Left cardiac atrium (tissue), 4 donors: ENCODE data around the gene HSPG2. TPM values are rescaled to one million over a fixed set of nuclear protein-coding genes. Genes with fewer than 3 reads are reported as not detected.
"Not testable (repeated sequence)": the region's sequence is repeated elsewhere in the genome, so short reads cannot be mapped to it uniquely, and the experiment has no call there.

ENCODE experiments used
- ATAC-seq, 2 donors: fragments of 200-7000 bp; cut with Tn5 transposase; one replicate each; pipeline ENCODE4 v1.9.1; 2020; ENCODE audit warnings: mild to moderate bottlenecking in 2 of 2, moderate library complexity in 2 of 2
- DNase-seq: peaks from one replicate; pipeline ENCODE4 v3.0.0-alpha.2; 2020
- intact Hi-C, 2 donors: fragments of 100-400 bp; cut with DNase I; formaldehyde crosslinking; loops; one replicate each; pipeline versions ENCODE4 v1.14.1 to v1.15.1; 2022 to 2023
- total RNA-seq, 2 donors: library from RNA; stranded (reverse); fragmentation: NEBNext Ultra II Directional; extraction: Animal tissue kit (Norgen Biotek cat#: 25700); gene quantifications; one replicate each; pipeline ENCODE4 v1.2.1, GENCODE V29; 2021
- donor health status: DM: no; HTN: yes; CAD: no.
- donor health status: DM: no; HTN: yes; CAD: no; lungs with severe emphysema.
- donor health status: DM: yes; HTN: yes; CAD: no.
- donor health status: Dilated cardiomyopathy.

HSPG2 gene
- total RNA-seq, 2 donors from 2014 or later, result 307 to 608 TPM

DNA sequence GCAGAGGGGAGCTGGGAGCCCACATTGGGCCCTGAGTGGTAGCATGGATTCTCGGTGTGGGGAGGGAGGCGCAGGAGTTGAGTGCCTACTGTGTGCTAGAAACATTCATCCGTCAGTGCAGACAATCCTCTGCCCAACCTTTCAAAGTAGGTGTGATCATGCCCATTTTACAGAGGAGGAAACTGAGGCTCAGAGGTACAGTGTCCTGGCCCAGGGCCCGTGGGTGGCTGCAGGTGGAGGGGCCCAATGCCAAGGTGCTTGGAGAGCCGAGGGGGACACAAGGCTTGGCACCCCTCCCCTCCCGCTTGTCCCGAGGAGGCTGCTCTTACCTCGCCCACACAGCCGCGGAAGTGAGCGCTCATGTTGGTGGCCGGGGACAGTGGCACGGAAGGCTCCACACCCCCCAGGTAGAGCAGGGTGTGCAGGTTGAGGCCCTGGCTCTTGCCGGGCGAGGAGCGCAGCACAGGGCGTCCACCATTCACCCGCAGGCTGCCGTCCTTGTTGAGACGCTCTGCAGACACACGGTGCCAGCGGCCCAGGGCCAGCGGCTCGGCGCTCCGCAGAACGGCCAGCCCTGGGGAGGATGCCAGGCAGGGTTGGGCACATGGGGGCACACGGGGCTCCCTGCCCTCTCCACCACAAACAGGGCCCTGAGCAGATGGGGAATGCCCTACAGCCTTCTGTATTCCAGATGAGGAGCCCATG lies 108.5 kb downstream of the HSPG2 start:
- DNase-seq (no peak), ATAC-seq (no peak)
- intact Hi-C loops, result no loop called here

DNA sequence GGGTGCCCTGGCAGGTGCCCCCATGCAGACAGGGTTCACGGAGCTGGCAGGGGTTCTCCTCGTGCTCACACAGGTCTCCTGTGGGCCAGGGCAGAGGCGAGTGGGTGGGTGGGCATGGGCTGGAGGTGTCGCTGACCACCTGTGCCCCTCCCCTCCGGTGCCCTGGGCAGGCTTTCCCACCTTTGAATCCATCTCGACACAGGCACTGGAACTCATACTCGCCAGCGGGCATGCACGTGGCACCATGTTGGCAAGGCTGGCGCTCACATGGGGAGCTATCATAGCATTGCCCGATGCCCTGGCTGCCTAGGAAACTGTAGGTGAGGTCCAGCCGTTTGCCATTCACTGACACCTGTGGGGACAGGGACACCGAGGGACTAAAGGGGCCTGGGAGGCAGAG lies 109.0 kb downstream of the HSPG2 start:
- ATAC-seq (no peak), DNase-seq (no peak)
- intact Hi-C loops, result no loop called here

DNA sequence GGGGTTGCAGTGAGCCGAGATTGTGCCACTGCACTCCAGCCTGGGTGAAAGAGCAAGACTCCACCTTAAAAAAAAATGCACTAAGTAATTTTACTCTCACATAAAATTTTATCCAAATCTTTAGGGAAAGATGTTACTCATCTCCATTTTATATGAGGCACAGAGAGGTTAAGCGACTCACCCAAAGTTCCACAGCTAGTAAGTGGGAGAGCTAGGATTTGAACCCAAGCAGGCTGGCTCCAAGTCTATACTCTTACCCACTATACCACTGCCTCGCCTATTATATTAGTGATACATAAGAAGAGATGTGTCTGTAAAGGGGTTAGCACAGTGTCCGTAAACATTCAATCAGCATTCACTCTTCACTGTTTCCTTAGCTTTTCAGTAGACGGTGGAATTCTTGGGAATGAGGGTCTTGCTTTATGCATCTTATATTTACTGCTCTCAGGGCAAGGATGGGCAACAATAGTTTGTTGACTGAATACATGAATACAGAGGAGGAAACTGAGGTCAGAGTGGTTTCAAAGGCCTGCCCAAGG lies 109.9 kb downstream of the HSPG2 start:
- intact Hi-C loops, result no loop called here
- ATAC-seq, result no peak
- no peak for DNase-seq

GRCh38 chr1:21826694-21827093 lies 110.4 kb downstream of the HSPG2 start:
- DNase-seq, ATAC-seq, intact Hi-C loops: not testable (repeated sequence)

DNA sequence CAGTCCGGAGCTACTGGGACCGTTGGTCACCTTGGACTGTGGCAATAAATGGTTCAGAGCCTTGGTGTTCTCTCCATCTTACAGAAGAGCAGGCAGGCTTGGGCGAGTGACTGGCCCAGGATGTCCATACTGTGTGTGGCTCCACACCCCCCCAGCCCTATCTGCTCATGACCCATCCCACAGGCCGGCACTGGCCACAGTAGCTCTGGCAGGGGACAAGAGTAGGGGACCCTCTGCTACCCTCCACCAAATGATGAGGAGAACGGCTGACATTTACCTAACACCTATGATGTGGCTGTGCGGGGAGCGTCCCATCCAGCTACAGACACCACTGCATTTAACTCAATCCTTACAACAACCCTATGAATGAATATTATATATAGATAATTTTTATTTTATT lies 111.7 kb downstream of the HSPG2 start:
- no peak for ATAC-seq
- intact Hi-C loops, result no loop called here
- no peak for DNase-seq

- intact Hi-C loops, result no loop called here
- ATAC-seq, result no peak
- DNase-seq, result no peak
These were observed 112.2 kb downstream of the HSPG2 start for GRCh38 chr1:21824926-21825325.

DNA sequence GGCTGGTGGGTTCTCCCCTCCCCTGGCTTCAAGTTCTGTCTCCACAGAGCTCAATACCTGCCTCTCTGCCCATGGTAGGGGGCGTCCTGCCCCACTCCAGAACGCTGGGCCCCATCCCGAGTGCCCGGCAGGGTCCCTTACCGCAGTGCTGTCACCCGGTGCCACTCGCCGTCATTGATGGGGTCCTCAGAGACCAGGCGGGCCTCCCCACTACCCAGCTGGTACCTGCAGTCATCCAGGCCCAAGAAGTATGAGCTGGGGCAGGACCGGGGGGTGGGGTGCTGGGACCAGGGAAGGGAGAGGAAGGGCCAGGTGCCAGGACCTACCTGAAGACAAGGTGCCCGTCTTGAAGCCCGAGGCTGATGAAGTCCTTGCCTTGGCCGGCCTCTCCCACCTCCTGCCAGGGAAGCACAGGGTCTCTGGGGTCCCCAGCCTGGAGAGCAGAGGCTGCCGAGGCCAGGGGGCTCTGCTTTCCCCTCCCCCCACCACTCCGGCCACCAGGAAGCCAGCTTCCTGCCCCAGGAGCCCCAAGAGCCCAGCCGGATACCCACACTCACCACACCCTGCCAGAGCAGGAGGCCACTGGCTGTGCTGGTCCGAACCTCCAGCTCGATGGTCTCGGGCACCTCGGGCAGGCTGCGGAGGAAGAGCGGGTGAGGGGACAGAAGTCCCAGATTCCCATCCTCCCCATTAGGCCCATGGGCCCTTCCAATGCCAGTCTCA lies 113.0 kb downstream of the HSPG2 start:
- DNase-seq (no peak), ATAC-seq (no peak)
- intact Hi-C loops, result no loop called here

DNA sequence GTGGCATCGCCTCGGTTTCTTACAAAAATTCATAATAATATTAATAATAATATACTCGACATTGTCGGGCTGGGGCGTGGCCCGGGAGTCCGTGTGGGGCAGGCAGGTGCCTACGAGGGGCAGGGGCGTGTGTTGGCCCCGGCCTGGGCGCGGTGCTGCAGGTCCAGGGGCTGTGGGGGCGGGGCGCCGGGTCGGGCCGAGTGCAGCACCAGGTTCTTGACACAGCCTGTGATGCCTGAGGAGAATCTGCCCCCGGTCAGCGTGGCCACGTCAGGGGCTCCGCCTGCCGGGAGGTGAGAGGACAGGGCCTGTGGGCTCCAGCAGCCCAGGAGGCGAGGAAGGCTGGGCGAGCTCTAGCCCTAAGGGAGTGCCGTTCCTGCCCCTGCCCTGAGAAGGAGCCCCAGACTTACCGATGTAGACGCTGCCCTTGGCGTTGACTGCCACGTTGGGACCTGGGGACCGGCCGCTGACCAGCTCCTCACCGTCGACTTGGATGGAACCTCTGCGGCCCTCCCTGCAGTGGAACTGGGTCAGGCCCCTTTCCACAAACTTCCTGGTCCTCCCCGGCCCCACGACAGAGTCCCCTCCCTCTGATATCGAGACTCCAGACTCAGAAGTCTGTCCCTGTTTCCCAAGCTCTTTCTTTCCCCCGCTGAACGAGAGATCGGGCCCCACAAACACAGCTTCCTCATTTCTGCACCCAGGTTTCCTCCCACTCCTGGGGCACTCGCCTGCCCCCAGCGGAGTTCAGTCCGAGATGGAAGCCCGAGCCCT lies 113.7 kb downstream of the HSPG2 start:
- peak in 1 of 2 donors; percentile 8 for ATAC-seq
- no peak for DNase-seq
- intact Hi-C loops, result no loop called here

GRCh38 chr1:21822349-21822748 lies 114.8 kb downstream of the HSPG2 start:
- no peak for DNase-seq
- peak; percentile 35 to 38 for ATAC-seq
- intact Hi-C loops, result no loop called here

- DNase-seq (no peak), ATAC-seq (peak in 1 of 2 donors; percentile 3)
- intact Hi-C loops, result no loop called here
These were observed 115.6 kb downstream of the HSPG2 start for GRCh38 chr1:21821385-21822019.

GRCh38 chr1:21820597-21821232 lies 116.4 kb downstream of the HSPG2 start:
- intact Hi-C loops, result no loop called here
- DNase-seq, result no peak
- no peak for ATAC-seq

DNA sequence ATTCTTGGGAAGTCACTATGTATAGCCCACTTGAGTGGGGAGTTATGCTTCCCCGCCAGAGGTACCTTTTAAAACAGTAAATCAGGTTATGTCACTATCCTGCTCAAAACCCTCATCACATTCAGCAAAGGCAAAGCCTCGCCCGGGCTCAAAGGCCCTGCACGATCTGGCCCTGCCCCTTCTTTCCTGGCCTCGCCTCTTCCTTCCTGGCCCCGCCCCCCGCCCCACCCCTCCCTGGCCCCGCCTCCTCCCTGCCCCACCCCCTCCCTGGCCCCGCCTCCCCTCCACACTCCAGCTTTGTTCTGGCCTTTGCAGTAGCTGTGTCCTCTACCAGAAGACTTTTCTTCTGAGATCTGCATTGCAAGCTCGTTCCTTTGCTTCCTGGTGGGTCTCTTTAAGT lies 118.5 kb downstream of the HSPG2 start:
- DNase-seq (peak; percentile 62), ATAC-seq (peak in 1 of 2 donors; percentile 12)
- intact Hi-C loops, result no loop called here

GRCh38 chr1:21816602-21817302 lies 120.4 kb downstream of the HSPG2 start:
- DNase-seq (no peak), ATAC-seq (no peak)
- intact Hi-C loops, result no loop called here

DNA sequence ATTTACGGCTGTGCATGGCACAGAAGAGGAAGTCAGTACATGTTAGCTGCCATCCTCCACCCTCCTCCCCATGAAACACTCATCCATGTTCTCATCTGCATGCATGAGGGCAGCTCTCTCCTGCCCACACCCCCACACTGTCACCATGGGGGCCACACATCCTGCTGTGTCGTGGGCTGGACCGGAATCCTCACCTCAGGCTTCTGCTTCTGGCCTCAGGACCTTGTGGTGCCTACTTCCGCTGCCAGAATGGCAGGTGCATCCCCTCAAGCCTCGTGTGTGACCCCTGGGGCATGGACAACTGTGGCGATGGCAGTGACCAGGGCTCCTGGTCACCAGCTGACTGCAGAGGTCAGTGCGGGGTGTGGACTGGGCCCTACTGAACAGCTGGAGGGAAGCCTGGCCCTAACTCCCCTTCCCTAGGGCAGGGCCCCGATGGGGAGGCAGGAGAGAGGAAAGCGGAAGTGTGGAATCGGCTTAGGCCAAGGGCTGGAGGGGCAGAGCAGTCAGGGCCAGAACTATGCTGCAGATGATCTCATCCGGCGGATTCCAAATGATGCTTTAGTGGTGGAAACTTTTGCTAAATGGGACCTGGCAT lies 121.3 kb downstream of the HSPG2 start:
- intact Hi-C loops, result no loop called here
- DNase-seq (no peak), ATAC-seq (peak; percentile 14 to 43)

- ATAC-seq, result peak in 1 of 2 donors; percentile 2
These were observed 122.0 kb downstream of the HSPG2 start for GRCh38 chr1:21814981-21815582.

DNA sequence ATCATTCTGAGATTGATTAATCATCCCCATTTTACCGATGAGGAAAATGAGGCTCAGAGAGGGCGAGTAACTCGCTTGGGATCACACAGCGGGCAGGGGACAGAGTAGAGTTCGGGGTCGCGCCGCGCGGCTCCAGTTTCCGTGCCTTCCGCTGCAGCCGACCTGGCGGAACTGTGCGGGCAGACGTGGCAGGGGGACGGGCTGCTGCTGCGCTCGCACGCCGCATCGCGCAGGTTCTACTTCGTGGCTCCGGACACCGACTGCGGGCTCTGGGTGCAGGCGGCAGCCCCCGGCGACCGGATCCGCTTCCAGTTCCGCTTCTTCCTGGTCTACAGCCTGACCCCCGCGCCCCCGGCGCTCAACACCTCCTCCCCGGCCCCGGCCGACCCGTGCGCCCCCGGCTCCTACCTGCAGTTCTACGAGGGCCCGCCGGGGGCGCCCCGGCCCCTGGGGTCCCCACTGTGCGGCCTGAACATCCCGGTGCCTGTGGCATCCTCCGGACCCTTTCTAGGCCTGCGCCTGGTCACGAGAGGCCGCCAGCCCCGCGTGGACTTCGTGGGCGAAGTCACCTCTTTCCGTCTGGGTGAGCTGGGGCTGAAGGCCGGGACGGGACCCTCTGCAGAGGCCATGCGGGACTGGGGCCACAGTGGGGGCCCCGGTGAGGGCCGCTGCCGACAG lies 122.7 kb downstream of the HSPG2 start:
- intact Hi-C loops, result no loop called here
- peak; percentile 28 to 34 for ATAC-seq
- no peak for DNase-seq

More at GRCh38 chr1:21814981-21815582, 122.0 kb downstream of the HSPG2 start:
- intact Hi-C loops, result no loop called here
- DNase-seq, result no peak

DNA sequence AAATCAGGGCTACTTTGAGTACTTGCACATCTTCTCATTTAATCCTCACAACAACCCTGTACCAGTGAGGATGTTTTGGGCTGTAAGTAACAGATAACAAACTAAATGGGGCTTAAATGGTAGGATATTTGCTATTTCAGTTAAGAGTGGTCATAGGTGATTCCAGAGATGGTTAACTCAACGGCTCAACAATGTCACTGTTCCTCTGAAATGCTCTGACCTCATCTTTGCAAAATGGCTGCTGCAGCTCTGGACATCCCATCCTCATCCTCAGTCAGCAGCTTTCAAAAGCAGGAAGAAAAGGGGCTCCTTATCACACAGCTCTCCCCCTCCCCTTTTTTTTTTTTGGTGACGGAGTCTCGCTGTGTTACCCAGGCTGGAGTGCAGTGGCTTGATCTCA lies 123.6 kb downstream of the HSPG2 start:
- intact Hi-C loops, result no loop called here
- ATAC-seq (no peak), DNase-seq (no peak)
